Measurements from ENCODE around the gene LSS. TPM values are rescaled to one million over a fixed set of nuclear protein-coding genes. Genes with fewer than 3 reads are reported as not detected.

The LSS gene
- total RNA-seq, 1 donor from 2014 or later, result 52.0 TPM

DNA sequence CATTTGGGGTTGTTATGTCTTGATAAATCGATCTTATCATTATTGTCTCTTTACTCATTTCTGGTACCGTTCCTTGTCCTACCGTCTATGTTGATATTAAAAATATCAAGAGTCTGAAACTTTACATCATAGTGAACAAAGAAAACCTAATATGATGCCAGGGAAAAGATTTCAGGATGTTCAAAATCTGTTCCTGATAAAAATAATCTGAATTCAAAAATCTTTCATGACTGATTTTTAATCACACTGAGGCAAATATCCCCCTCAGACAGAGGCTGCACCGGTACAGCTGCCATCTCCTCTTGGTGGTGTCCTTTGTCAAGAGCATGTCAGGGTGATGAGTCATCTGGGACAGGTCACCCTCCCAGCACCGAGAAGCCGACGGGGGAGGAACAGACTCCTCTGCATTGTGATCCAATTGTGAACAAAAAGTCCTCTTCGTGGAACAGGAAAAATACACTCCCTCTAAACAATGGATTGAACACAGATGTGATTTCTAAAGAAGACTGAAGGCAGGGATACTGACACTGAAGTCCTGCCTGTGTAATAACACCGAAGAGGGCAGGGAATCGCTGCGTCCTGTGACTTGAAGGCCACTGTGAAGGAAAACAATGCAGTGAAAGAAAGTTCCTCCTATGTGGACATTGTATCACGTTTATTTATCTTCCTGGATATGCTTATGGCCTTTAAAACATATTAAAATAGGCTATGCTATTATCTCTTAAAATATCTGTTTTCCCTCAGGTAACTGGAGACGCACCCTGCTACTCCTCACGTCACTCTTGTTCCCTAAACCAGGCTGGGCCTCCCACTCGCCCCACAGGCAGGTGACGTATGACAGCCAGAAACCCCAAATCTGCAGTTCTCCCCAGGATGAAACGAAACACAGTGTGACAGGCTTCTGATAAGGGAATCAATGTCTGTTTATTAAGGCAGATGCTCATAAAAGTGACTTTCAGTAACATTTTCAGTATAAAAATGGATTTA lies 40.1 kb downstream of the LSS start:
- intact Hi-C loops (cut with micrococcal nuclease), result no loop called here
- Histone ChIP-seq H3K27me3 (ENCODE audit: low read depth) (no peaks in the 10 kb centered on the region), H3K36me3 (peaks cover 28% of the 10 kb centered on the region), H3K27ac (replicated peaks) (peak overlapping the region; percentile 96), H3K4me1 (peaks cover 65% of the 10 kb centered on the region), H3K9me3 (replicated peaks) (no peaks in the 10 kb centered on the region), H3K4me3 (no peak overlapping the region)
- TF ChIP-seq, protein P1, sequence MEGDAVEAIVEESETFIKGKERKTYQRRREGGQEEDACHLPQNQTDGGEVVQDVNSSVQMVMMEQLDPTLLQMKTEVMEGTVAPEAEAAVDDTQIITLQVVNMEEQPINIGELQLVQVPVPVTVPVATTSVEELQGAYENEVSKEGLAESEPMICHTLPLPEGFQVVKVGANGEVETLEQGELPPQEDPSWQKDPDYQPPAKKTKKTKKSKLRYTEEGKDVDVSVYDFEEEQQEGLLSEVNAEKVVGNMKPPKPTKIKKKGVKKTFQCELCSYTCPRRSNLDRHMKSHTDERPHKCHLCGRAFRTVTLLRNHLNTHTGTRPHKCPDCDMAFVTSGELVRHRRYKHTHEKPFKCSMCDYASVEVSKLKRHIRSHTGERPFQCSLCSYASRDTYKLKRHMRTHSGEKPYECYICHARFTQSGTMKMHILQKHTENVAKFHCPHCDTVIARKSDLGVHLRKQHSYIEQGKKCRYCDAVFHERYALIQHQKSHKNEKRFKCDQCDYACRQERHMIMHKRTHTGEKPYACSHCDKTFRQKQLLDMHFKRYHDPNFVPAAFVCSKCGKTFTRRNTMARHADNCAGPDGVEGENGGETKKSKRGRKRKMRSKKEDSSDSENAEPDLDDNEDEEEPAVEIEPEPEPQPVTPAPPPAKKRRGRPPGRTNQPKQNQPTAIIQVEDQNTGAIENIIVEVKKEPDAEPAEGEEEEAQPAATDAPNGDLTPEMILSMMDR (IDR thresholded peaks at IDR 0.05; ENCODE audit: borderline replicate concordance), result no peak
- DNase-seq, result peak; percentile 58

- no peaks in the 10 kb centered on the region for H3K27me3 ChIP-seq (ENCODE audit: low read depth)
- no peak overlapping the region for H3K4me3 ChIP-seq
- DNase-seq, result no peak
- peaks cover 24% of the 10 kb centered on the region for H3K36me3 ChIP-seq
- H3K27ac ChIP-seq (replicated peaks), result peak overlapping the region; percentile 96
- intact Hi-C loops (cut with micrococcal nuclease), result no loop called here
- H3K4me1 ChIP-seq, result peaks cover 69% of the 10 kb centered on the region
- H3K9me3 ChIP-seq (replicated peaks), result no peaks in the 10 kb centered on the region
- TF ChIP-seq, protein P1 (IDR thresholded peaks at IDR 0.05; ENCODE audit: borderline replicate concordance), result no peak
Measured at GRCh38 chr21:46187814-46188213, 40.8 kb downstream of the LSS start.

- no peak overlapping the region for H3K4me3 ChIP-seq
- no peaks in the 10 kb centered on the region for H3K9me3 ChIP-seq (replicated peaks)
- H3K27ac ChIP-seq (replicated peaks), result peak overlapping the region; percentile 96
- H3K4me1 ChIP-seq, result peaks cover 73% of the 10 kb centered on the region
- no peaks in the 10 kb centered on the region for H3K27me3 ChIP-seq (ENCODE audit: low read depth)
- no peak for DNase-seq
- H3K36me3 ChIP-seq, result peaks cover 18% of the 10 kb centered on the region
- TF ChIP-seq, protein P1 (IDR thresholded peaks at IDR 0.05; ENCODE audit: borderline replicate concordance), result no peak
- intact Hi-C loops (cut with micrococcal nuclease), result no loop called here
Measured at GRCh38 chr21:46187261-46187660, 41.3 kb downstream of the LSS start.

DNA sequence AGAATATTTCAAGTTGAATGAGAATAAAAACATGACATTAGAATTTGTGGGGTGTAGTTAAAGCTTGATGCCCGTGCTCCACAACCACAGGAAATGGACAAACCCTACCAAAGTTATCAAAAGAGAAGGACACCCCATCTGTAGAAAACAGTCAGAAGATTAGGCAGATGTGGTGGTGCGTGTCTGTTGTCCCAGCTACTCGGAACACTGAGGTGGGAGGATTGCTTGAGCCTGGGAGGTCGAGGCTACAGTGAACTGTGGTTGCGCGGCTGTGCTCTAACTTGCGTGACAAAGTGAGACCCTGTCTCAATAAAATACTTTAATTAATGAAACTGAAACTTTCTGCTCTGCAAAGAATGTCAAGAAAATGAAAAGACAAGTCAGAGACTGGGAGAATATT lies 42.9 kb downstream of the LSS start:
- no peak for DNase-seq
- H3K4me3 ChIP-seq, result no peak overlapping the region

DNA sequence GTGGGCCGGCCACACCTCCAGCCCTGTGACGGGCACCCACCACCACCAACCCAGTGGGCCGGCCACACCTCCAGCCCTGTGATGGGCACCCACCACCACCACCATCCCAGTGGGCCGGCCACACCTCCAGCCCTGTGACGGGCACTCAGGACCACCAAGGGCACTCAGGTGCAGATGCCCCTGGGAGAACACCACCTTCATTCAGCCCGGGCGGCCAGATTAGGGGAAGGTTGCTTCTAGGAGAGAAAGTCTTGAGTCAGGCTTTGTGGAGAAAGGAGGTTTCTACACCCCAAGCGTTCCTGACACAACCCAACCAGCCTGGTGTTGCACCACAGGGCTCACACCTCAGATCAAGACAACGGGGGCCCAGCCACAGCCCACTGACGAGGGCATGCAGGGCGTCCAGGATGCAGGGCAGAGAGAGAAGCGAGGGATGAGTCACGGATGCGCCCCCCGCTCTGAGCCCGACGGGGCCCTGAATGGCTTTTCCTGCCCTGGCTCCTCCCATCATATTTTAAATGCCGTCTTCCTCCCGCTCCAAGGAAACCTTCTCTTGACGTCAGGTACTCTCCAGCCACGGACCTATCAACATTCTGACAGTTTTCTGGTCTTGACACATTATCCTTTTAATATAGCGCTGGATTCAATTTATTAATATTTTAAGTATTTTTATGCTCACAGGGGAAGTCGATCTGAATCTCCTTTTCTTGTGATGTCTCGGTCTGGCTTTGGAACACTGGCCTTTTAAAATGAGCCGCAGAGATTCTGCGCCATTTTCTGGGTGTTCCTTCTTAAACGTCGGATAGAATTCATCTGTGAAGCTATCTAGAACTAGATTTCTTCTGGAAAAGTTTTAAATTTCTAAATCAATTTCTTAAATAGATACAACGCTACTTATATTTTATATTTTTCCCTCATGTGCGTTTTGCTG lies 43.7 kb downstream of the LSS start:
- Histone ChIP-seq H3K27me3 (ENCODE audit: low read depth) (no peaks in the 10 kb centered on the region), H3K4me1 (peaks cover 55% of the 10 kb centered on the region), H3K4me3 (peak overlapping the region; percentile 89), H3K9me3 (replicated peaks) (no peaks in the 10 kb centered on the region), H3K27ac (replicated peaks) (peak overlapping the region; percentile 94), H3K36me3 (no peaks in the 10 kb centered on the region)
- DNase-seq, result peak; percentile 88
- intact Hi-C loops (cut with micrococcal nuclease), result no loop called here
- TF ChIP-seq, protein P1 (IDR thresholded peaks at IDR 0.05; ENCODE audit: borderline replicate concordance), result no peak

More for the DNA sequence above, 42.9 kb downstream of the LSS start:
- Histone ChIP-seq H3K4me1 (peaks cover 63% of the 10 kb centered on the region), H3K36me3 (peaks cover 3% of the 10 kb centered on the region), H3K9me3 (replicated peaks) (no peaks in the 10 kb centered on the region), H3K27me3 (ENCODE audit: low read depth) (no peaks in the 10 kb centered on the region), H3K27ac (replicated peaks) (peak overlapping the region; percentile 94)
- TF ChIP-seq, protein P1 (IDR thresholded peaks at IDR 0.05; ENCODE audit: borderline replicate concordance), result no peak
- intact Hi-C loops (cut with micrococcal nuclease), result no loop called here
